ENCODE measurements around the gene JMY. TPM values are rescaled to one million over a fixed set of nuclear protein-coding genes. Genes with fewer than 3 reads are reported as not detected.
A peak's percentile ranks its signal among the peaks of the same experiment; 100 is the strongest.

Gene JMY, protein sequence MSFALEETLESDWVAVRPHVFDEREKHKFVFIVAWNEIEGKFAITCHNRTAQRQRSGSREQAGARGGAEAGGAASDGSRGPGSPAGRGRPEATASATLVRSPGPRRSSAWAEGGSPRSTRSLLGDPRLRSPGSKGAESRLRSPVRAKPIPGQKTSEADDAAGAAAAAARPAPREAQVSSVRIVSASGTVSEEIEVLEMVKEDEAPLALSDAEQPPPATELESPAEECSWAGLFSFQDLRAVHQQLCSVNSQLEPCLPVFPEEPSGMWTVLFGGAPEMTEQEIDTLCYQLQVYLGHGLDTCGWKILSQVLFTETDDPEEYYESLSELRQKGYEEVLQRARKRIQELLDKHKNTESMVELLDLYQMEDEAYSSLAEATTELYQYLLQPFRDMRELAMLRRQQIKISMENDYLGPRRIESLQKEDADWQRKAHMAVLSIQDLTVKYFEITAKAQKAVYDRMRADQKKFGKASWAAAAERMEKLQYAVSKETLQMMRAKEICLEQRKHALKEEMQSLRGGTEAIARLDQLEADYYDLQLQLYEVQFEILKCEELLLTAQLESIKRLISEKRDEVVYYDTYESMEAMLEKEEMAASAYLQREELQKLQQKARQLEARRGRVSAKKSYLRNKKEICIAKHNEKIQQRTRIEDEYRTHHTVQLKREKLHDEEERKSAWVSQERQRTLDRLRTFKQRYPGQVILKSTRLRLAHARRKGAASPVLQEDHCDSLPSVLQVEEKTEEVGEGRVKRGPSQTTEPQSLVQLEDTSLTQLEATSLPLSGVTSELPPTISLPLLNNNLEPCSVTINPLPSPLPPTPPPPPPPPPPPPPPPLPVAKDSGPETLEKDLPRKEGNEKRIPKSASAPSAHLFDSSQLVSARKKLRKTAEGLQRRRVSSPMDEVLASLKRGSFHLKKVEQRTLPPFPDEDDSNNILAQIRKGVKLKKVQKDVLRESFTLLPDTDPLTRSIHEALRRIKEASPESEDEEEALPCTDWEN
- 5.8 and 7.2 TPM in 2 replicates for polyA plus RNA-seq (2011; rRNA removed)
- polyA minus RNA-seq (2011; rRNA and poly(A)+ RNA removed) = 5.9 and 11.8 TPM in 2 replicates

- Histone ChIP-seq H3K27ac (ENCODE audit: low read depth, low read length) (peak within 1 kb of the TSS; percentile 77), H3K4me3 (ENCODE audit: low read depth, low read length) (peak within 1 kb of the TSS; percentile 82), H3K9me3 (ENCODE audit: control insufficient read depth, insufficient read depth, low read length) (peaks cover 4% of the 10 kb centered on the region; the same call in 1 of the 2 replicates), H3K27me3 (ENCODE audit: control insufficient read depth, insufficient read depth, low read length) (no peaks in the 10 kb centered on the region)
- peak; percentile 61 for DNase-seq (ENCODE audit: low read depth, low spot score)
- TF ChIP-seq, protein P1, sequence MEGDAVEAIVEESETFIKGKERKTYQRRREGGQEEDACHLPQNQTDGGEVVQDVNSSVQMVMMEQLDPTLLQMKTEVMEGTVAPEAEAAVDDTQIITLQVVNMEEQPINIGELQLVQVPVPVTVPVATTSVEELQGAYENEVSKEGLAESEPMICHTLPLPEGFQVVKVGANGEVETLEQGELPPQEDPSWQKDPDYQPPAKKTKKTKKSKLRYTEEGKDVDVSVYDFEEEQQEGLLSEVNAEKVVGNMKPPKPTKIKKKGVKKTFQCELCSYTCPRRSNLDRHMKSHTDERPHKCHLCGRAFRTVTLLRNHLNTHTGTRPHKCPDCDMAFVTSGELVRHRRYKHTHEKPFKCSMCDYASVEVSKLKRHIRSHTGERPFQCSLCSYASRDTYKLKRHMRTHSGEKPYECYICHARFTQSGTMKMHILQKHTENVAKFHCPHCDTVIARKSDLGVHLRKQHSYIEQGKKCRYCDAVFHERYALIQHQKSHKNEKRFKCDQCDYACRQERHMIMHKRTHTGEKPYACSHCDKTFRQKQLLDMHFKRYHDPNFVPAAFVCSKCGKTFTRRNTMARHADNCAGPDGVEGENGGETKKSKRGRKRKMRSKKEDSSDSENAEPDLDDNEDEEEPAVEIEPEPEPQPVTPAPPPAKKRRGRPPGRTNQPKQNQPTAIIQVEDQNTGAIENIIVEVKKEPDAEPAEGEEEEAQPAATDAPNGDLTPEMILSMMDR (IDR thresholded peaks at IDR 0.05; ENCODE audit: low read depth, low read length) = 0 out of 2 replicates have a peak, but pooled peaks have one; percentile 15
- ChIA-PET POLR2A (interaction anchor here (1.0 kb wide), 1 partner anchor 279 kb away, joined by 4 read pairs; the partner anchor contains the start of gene HOMER1), CTCF (interaction anchor here (1.1 to 2.9 kb wide), 4 partner anchors 102 to 213 kb away, joined by 5 to 12 read pairs (median 7); no protein-coding TSS in a partner anchor)
Observed at GRCh38 chr5:79235634-79236361, at the start of gene JMY. Gene JMY (plus strand): TSS chr5:79236131. CDS start chr5:79236651, 520 bp downstream.

DNA sequence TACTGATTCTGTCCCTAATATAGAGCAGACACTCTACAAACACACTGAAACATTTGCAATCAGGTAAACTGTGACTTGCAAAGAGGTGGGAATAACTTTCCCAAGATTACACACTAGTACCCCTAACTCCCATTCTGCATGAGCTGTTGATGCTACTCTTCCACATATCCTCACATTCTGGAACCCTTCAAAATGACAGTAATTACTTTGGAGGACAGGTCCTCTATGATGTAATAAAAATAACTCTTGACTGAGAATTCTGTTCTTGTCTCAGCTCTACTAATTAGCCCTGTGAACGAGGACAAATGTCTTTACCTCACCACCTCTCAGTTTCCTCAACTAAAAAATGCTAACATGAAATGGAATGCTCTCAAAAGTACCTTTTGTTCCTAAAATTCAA is 49.5 kb upstream of the JMY start:
- TF ChIP-seq, protein P1 (IDR thresholded peaks at IDR 0.05; ENCODE audit: low read depth, low read length) = no peak
- Histone ChIP-seq H3K27me3 (ENCODE audit: control insufficient read depth, insufficient read depth, low read length) (peaks cover 4% of the 10 kb centered on the region), H3K27ac (ENCODE audit: low read depth, low read length) (no peak overlapping the region), H3K4me3 (ENCODE audit: low read depth, low read length) (no peak overlapping the region), H3K9me3 (ENCODE audit: control insufficient read depth, insufficient read depth, low read length) (no peaks in the 10 kb centered on the region)
- POLR2A ChIA-PET = no interaction called here
- no peak for DNase-seq (ENCODE audit: low read depth, low spot score)
- CTCF ChIA-PET = no interaction called here

GRCh38 chr5:79189439-79190234 is 46.3 kb upstream of the JMY start:
- ChIA-PET CTCF (interaction anchor here (1.0 kb wide), 1 partner anchor 11 kb away, joined by 3 read pairs; no protein-coding TSS in a partner anchor), POLR2A (interaction anchor here (0.6 kb wide), 1 partner anchor 443 kb away, joined by 8 read pairs; no protein-coding TSS in a partner anchor)
- Histone ChIP-seq H3K27ac (ENCODE audit: low read depth, low read length) (no peak overlapping the region), H3K9me3 (ENCODE audit: control insufficient read depth, insufficient read depth, low read length) (no peaks in the 10 kb centered on the region), H3K27me3 (ENCODE audit: control insufficient read depth, insufficient read depth, low read length) (no peaks in the 10 kb centered on the region), H3K4me3 (ENCODE audit: low read depth, low read length) (no peak overlapping the region)
- TF ChIP-seq, protein P1 (IDR thresholded peaks at IDR 0.05; ENCODE audit: low read depth, low read length) = no peak
- no peak for DNase-seq (ENCODE audit: low read depth, low spot score)

GRCh38 chr5:79190235-79190529 is 45.7 kb upstream of the JMY start:
- ChIA-PET POLR2A (interaction anchor here (0.6 kb wide), 1 partner anchor 443 kb away, joined by 8 read pairs; no protein-coding TSS in a partner anchor), CTCF (interaction anchor here (1.0 kb wide), 1 partner anchor 10 kb away, joined by 3 read pairs; no protein-coding TSS in a partner anchor)
- Histone ChIP-seq H3K9me3 (ENCODE audit: control insufficient read depth, insufficient read depth, low read length) (no peaks in the 10 kb centered on the region), H3K27me3 (ENCODE audit: control insufficient read depth, insufficient read depth, low read length) (no peaks in the 10 kb centered on the region), H3K4me3 (ENCODE audit: low read depth, low read length) (no peak overlapping the region), H3K27ac (ENCODE audit: low read depth, low read length) (no peak overlapping the region)
- TF ChIP-seq, protein P1 (IDR thresholded peaks at IDR 0.05; ENCODE audit: low read depth, low read length) = no peak
- no peak for DNase-seq (ENCODE audit: low read depth, low spot score)
